Activated T-helper 1 cell treated with Interleukin-2 at 50 U/mL for 16 hours (primary cell): ENCODE measurements around the gene BIRC6.

Experiments
- DNase-seq: peaks from one replicate; pipeline ENCODE4 v3.0.0-alpha.2; 2020; ENCODE audit warnings: low read depth

The BIRC6 gene

DNA sequence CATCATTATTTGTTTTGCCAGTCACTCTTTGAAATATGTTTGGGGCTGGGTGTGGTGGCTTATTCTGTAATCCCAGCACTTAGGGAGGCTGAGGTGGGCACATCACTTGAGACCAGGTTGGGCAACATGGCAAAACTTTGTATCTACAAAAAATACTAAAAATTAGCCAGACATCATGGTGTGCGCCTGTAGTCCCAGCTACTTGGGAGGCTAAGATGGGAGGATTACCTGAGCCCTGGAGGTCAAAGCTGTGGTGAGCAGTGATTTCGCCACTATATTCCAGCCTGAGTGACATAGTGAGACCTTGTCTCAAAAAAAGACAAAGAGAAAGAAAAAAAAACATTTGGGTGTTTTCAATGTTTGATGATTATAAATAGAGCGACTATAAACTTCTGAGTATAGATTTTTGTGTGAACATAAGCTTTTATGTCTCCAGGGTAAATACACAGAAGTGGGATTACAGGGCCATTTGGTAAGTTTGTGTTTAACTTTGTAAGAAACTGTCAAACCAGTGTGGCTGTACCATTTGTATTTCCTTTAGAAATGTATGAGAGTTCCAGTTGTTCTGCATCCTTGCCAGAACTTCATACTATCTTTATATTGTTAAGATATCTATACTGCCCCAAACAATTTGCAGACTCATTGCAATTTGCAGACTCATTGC lies 15.8 kb downstream of the BIRC6 start:
- no peak for DNase-seq

DNA sequence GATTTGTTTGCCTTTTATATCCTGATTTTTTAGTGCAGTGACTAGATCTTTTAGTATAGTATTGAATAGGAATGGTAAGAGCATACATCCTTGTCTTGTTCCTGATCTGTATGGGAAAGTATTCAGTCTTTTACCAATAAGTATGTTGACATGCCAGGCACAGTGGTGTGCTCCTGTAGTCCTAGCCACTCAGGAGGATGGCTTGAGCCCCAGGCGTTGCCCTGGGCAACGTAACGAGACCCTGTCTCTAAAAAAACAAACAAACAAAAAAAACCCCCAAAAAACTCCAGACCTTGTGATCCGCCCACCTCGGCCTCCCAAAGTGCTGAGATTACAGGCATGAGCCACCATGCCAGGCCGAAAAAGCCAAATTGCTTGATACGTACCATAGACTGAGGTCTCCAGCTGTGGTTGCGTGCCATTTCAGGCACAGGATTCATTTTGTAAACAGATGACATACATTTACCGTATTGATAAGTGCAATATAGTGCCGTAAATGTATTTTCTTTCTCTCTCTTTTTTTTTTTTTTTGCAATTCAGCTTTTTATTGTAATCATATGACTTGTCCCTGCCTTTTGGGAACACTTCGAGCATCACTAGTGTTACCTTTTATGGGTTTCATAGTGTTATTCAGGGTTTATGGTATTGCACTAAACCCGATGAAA lies 18.5 kb downstream of the BIRC6 start:
- no peak for DNase-seq

DNA sequence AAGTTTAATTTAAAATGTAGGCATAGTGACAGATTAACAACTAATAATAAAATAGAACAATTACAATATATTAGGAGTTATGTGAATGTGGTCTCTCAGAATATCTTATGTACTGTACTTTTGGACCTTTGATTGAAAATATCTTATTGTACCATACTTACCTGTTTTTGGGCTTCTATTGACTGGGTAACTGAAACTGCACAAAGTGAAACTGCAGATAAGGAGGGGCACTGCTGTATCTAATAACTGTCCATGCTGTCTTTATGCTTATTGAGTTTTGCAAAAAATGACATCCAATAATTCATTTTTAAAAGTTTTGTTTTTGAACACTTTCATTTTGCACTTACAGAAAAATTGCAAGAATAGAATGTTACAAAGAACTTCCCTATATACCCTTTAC lies 19.9 kb downstream of the BIRC6 start:
- DNase-seq: no peak

DNA sequence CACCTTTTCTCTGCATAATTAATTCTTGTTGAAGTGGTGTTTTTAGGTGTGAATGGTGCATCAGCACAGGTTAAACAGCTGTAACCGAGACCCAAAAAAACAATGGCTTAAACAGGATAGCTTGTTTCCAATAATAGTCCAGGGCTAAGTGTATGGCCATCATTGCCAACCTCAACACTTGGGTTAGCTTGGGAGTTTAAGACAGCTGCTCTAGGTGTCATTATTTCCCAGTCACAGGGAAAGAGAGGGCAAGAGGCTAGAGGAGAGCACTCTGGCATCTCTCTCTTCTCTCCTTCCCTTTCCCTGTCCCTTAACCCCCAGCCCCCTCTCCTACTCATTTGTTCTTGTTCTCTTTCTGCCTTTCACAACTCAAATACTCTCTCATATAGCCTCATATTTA lies 21.1 kb downstream of the BIRC6 start:
- DNase-seq: no peak

DNA sequence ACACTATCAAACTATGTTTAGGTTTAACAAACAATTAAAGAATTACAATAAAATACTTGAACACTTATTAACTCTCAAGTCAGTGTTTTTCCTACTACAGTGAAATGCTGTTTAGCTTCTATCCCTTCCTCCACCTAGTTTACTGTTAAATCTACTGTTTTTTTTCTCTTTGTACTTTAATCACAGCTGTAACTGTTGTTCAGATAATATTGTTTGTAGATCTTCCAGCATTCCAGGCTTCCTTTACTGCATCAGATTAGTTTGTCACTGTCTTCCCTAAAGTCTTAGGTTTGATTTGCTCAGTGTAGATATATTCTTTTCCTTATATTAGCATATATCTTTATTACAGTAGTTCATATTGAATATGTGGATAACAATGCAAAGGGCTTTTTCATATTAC lies 22.5 kb downstream of the BIRC6 start:
- DNase-seq: no peak

DNA sequence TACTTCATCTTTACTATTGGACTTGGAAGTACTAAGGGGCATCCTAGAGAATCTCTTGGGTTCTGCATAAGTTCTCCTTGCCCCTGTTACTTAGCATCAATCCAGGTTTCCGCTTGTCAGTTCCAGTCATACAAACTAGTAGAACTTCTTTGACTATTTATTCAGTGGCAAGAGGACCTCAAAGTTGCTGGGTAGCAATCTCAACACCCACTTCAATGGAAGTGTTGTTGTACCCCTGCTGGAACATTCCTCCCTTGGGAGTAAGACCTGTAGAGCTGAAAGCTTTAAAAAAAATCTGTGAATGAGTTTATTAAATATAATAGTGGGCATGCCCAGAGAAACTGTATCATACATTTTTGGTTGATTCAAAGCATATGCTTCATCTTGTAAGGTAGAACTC lies 27.0 kb downstream of the BIRC6 start:
- no peak for DNase-seq

DNA sequence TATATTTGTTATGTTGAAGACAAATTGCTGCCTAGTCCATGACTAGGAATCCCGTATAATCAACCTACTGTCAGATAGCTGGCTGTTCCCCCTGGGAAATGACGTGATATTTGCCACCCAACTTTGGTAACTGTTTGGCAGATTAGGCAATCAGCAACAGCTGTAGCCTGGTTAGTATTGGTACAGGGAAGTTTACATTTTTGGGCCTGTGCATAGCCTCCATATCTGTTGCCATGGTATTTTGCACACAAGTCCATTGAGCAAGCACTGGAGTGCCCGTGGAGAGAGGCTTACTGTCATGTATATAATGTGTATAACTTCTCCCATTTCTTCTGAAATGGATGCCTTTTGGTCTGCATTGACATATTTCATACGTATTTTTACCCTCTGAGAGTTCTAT lies 27.7 kb downstream of the BIRC6 start:
- DNase-seq: no peak

DNA sequence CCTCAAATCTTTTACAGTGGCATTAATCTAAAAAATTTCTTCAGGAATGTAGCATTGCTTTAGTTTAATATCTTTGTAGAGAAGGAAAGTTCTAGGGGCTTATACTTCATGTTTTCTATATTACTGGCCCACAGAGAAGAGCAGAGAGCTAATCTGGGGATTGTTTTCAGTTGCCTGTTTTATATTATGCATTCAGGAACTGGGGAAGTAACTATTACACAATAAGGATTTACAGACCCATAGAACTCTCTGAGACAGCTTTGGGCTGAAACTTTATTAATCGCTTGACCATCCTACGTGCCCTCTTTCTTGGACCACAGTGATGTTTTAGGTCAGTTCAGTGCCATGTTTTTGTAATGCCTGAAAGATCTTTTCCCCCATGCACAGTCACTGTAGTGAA lies 29.9 kb downstream of the BIRC6 start:
- no peak for DNase-seq

DNA sequence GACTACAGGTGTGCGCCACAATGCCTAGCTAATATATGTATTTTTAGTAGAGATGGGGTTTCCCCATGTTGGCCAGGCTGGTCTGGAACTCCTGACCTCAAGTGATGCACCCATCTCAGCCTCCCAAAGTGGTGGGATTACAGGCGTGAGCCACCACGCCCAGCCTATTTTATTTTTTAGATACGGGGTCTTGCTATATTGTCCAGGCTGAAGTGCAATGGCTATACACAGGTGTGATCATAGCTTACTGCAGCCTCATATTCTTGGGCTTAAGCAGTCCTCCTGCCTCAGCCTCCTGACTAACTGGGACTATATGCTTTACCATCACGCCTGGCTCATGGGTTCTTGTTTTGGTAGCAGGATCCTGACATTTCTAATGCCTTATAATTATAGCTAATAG lies 42.4 kb downstream of the BIRC6 start:
- DNase-seq: no peak

DNA sequence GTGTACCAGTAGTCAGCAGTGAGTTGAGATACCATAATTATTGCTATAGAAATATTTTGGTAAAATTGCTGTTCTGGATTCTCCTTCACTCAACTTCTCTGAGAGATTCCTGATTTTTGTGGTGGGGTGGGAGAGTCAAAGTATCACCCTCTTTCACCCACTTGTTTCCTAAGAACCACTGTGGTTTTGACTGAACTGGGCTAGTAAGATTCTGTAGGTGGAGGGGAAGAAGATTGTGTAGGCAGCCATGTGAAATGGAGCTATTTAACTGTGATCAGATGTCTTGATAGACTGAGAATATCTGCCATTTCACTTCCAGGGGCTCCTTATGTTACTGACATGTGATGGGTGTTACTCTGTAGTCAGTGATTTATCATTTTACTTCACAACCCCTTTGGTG lies 45.3 kb downstream of the BIRC6 start:
- DNase-seq: no peak

DNA sequence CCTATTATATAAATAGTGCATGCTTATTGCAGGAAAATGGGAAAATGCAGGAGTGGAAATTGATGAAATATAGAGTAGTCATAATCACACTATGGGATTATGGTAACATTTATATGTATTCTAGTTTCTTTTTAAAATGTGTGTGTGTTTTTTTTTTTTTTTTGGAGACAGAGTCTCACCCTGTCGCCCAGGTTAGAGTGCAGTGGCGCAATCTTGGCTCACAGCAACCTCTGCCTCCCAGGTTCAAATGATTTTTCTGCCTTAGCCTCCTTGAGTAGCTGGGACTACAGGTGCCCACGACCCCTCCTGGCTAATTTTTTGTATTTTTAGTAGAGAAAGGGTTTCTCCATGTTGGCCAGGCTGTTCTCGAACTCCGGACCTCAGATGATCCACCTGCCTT lies 47.0 kb downstream of the BIRC6 start:
- DNase-seq: no peak

DNA sequence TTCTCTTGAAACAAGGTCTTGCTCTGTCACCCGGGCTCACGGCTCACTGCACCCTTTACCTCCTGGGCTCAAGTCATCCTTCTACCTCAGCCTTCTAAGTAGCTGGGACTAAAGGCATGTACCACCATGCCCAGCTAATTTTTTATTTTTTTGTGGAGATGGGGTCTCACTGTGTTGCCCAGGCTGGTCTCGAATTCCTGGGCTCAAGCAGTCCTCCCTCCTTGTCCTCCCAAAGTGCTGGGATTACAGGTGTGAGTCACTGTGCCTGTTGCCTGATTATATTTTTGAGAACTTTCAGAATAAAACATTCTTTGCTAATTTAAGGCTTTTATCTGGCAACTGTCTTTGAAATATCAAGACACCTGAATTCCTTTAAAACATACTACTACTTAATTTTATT lies 47.9 kb downstream of the BIRC6 start:
- DNase-seq: no peak

DNA sequence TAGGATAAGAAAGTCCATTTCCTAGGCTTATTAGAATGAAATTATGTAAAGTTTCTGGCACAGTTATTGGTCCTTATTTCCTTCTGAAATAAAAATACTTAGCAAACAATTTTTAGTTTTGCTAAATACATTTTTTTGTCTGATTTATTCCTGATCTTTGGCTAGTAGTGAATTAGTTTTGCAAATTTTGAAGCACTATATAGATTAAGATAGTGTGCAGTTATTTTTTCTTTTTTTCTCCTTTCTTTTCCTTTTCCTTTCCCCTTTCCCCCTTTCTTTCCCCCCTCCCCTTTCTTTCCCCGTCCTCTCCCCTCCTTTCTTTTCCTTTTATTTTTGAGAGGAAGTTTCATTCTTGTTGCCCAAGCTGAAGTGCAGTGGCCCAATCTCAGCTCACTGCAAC lies 59.7 kb downstream of the BIRC6 start:
- DNase-seq: no peak

DNA sequence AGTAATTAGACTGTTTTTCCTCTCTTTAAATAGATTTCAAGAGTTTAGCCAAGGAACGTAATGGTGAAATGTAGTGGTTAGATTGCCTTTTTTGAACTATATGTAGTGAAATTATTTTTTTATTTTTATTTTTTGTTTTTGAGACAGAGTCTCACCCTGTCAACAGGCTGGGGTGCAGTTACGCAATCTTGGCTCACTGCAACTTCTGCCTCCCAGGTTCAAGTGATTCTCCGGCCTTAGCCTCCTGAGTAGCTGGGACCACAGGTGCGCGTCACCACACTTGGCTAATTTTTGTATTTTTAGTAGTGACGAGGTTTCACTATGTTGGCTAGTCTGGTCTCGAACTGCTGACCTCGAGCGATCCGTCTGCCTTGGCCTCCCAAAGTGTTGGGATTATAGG lies 60.8 kb downstream of the BIRC6 start:
- DNase-seq: no peak

DNA sequence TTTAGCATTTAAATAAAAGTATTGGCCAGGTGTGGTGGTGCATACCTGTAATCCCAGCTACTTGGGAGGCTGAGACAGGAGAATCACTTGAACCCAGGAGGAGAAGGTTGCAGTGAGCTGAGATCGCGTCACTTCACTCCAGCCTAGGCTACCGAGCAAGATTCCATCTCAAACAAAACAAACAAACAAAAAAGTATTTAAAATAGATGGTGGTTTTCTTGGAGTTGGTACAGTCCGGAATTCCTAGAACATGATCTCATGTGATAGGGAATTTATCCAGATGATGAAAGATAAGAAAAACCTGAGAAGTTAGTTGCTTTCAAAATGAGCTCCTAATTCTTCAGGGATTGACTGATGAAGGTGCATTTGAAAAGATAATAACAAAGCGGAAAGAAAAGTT lies 62.0 kb downstream of the BIRC6 start:
- no peak for DNase-seq

DNA sequence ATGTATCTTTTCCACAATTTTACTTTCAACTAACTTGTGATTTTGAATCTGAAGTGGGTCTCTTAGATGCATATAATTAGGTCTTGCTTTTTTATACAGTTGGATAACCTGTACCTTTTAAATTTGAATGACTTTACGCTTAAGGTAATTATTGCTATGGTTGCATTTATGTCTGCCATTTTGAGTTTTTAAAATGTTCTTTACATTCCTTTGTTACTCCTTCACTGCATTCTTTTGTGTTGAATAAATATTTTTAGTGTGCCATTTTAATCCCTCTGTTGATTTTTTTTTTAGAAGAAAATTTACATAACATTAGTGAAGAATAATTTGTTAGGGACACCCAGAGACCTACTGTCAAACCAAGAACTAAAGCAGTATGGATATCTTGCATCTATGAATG lies 65.3 kb downstream of the BIRC6 start:
- DNase-seq: no peak

DNA sequence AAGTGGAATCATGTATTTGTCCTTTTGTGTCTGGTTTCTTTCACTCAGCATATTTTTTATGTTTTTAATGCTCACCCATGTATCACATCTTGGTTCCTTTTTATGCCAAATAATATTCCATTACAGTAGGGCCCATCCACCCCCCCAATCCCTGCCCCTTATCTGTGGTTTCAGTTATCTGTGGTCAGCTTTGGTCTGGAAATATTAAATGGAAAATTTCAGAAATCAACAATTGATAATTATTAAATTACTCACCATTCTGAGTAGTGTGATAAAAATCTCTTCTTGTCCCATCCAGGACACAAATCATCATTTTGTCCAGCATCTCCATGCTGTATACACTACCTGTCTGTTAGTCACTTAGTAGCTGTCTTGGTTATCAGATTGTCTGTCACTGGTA lies 66.7 kb downstream of the BIRC6 start:
- no peak for DNase-seq

DNA sequence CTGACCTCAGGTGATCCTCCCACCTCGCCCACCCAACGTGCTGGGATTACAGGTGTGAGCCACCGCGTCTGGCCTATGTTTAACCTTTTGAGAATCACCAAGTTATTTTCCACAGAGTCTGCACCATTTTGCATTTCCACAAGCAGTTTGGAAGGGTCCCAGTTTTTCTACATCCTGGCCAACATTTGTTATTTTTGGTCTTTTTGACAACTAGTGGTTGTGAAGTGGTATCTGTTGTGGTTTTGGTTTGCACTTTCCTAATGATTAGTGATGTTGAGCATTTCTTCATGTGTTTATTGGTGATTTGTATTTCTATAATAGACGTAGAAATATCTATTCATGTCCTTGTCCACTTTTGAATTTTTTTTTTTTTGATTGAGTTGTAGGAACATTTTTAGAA lies 67.9 kb downstream of the BIRC6 start:
- no peak for DNase-seq

DNA sequence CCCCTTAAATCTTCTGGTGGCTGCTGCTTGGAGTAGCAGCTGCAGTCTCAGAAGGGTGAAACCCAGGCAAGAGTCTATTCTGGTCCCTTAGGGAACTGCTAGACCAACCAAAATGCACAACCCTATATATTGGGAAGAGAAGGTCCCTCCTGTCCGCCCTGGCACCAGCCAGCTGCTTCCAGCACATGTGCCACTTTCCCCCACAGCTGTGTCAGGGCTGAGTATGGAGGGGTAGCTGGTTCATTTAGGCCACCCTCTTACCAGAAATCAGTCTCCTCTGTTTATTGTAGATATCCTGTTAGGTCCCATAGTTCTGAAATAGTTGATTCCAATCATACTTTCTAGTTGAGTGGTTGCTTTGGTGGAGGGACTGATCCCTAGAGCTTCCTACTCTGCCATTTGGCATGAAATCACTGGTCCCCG lies 68.9 kb downstream of the BIRC6 start:
- no peak for DNase-seq

DNA sequence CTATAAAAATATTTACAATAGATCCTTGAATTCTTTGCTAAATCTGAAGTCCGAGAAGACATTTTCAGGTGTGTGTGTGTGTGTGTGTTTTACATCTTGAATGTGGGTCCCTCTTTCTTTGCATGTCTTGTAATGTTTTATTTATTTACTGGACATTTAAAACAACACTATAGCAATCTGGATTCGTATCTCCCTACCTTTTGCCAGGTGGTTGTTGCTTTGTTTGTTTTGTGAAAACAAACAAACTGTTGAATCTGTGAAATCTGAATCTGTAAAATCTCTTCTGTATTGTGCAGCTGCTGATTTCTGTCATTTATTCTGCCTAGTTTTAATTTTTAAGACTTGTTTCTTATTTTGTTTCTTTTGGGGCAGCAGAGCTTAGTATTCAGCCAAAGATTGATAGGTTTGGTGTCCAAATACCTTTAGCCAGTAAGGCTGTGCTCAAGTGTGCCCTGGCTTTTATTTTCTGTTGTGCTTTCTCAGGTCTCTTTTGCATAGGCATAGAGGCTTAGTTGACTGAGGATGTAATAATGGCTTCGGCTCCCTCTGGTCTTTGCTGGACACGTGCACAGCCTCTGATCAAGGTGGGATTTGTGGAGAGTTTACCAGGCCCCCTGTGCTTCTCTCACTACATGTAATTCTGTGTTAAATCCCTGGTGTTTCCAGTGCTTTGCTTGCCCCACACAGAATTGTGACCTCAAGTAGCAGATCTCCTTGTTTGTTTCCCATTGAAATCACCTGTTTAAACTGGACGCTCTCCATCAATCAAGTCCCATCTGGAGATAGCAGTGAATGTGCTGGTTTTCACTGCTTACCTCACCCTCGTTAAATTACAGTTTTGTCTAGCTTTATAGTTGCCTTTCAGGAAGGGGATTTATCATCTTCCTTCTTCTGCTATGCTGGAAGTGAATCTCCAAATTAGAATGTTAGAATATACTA lies 71.1 kb downstream of the BIRC6 start:
- DNase-seq: no peak

DNA sequence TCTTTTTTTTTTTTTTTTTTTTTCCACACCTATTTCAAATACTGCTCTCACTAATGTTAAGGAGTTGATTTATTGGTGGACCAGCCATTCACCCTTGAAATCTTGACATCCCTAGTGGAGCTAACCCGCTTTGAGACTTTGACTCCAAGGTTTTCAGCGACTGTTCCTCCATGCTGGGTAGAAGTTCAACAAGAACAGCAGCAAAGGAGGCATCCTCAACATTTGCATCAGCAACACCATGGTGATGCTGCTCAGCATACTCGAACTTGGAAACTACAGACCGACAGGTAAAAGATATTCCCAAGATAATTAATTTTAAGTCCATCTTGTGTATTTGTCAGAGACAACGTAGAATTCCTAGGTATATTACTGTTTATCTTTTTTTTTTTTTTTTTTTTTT lies 74.0 kb downstream of the BIRC6 start:
- DNase-seq: no peak

DNA sequence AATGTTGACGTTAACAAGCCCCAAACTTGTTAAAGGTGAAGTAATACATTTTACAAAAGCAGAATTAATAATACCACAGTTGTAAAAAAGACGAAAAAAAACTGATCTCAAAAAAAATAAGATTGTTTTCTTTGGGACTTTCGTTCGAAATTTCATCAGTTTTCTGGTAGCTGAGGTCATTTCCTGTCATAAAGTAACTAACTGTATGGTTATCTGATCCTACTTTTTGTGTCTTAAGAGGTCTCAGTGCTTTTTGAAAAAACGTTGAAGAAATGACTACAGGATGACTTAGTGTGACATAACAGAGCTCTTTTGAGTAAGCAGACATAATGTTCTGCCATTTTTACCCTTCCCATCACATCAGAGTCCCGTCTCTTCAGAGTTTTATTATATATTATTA lies 79.3 kb downstream of the BIRC6 start:
- no peak for DNase-seq

DNA sequence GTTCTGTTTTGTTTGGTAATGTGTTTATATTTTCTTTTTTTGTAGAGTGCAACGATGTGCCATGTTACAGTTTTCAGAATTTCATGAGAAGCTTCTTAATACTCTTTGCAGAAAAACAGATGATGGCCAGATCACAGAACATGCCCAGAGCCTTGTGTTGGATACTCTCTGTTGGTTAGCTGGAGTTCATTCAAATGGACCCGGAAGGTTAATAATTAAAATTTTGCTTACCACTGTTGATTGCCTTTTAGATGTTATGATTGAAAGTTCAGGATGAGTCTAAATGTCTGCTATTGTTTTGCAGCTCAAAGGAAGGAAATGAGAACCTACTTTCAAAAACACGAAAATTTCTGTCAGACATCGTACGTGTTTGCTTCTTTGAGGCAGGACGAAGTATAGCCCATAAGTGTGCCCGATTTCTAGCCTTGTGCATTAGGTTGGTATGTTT lies 85.2 kb downstream of the BIRC6 start:
- no peak for DNase-seq
